HepG2 (cell line): ENCODE data around the gene DENND4B.

Experiments
- JUND ChIP-seq: sonication (generic); formaldehyde crosslinking; IDR thresholded peaks from 2 replicates; pipeline ENCODE4 v1.8.0; 2022; ENCODE audit warnings: mild to moderate bottlenecking, missing genetic modification reagents
- MAX ChIP-seq: IDR thresholded peaks from 2 replicates; pipeline ENCODE4 v1.6.1; 2012; ENCODE audit warnings: inconsistent platforms
- NFE2L2 ChIP-seq: fragments of 150-350 bp; IDR thresholded peaks from 2 replicates; pipeline ENCODE4 v1.6.1; 2014; ENCODE audit warnings: low read length
- PHF5A ChIP-seq: IDR thresholded peaks from one replicate; pipeline ENCODE4 v1.6.1; 2018; ENCODE audit warnings: low read depth, missing genetic modification reagents; ENCODE audit not compliant: unreplicated experiment
- YEATS4 ChIP-seq: sonication (generic); formaldehyde crosslinking; IDR thresholded peaks from 2 replicates; pipeline ENCODE4 v1.4.0; 2020; ENCODE audit warnings: missing genetic modification reagents, borderline replicate concordance
- ZNF496 ChIP-seq: sonication (generic); formaldehyde crosslinking; IDR thresholded peaks from 2 replicates; pipeline ENCODE4 v1.8.1; 2023; ENCODE audit warnings: mild to moderate bottlenecking, moderate library complexity, missing genetic modification reagents; ENCODE audit not compliant: insufficient replicate concordance

- no peak for TF ChIP-seq ZNF496 (CRISPR knock-in tag)
- no peak for TF ChIP-seq MAX
- TF ChIP-seq YEATS4: no peak
- TF ChIP-seq JUND (CRISPR knock-in tag): no peak
- TF ChIP-seq PHF5A (CRISPR knock-in tag): no peak
- TF ChIP-seq NFE2L2: no peak
Observed at GRCh38 chr1:153939476-153939875, 7.0 kb downstream of the DENND4B start.
